Measurements from ENCODE around the gene STPG4. TPM values are rescaled to one million over a fixed set of nuclear protein-coding genes. Genes with fewer than 3 reads are reported as not detected.

STPG4 gene
- polyA plus RNA-seq, 3 donors = 0.20 to 0.24 TPM; not detected in 1

DNA sequence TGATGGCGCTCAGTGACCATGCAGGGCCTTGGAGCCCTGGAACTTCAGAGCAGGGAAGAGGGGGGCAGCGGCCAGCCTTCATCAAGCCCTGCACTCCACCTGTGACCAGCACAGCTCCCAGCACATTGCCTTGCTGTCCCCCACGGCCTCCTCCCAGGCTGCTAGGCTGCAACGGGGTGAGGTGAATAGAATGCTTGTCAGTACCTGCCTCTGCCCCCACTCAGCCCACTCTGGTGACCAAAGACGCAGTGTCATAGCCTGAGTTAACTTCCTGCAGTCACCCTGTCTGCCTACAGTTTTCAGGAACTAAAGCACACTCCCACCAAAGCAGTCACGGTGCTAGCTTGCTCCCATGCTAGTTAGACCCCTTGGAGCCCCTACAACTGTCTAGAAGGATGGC, 72.1 kb downstream of the STPG4 start:
- Histone ChIP-seq H3K79me2 (ENCODE audit: insufficient read depth, low read length) (no peaks in the 10 kb centered on the region), H3K4me1 (ENCODE audit: control insufficient read depth in 1 of 2, insufficient read depth in 2 of 2, low read length in 2 of 2) (peaks cover 62 to 65% of the 10 kb centered on the region in 2 donors), H3K4me2 (replicated peaks; ENCODE audit: extremely low read depth, low read length, poor library complexity, severe bottlenecking) (peak overlapping the region; percentile 54), H3K4me3 (replicated peaks in 1 of 3; ENCODE audit: low read depth in 2 of 3, low read length in 3 of 3) (peak overlapping the region in 1 of 3 experiments; percentile 58), H3K9ac (ENCODE audit: insufficient read depth, low read length, poor library complexity, severe bottlenecking) (peak overlapping the region; percentile 53), H3K27ac (ENCODE audit: low read depth in 1 of 2, low read length in 2 of 2) (peak overlapping the region in 1 of 2 donors; percentile 91), H3K9me3 (replicated peaks in 1 of 2; ENCODE audit: control insufficient read depth in 1 of 2, insufficient read depth in 1 of 2, low read length in 2 of 2) (no peaks in the 10 kb centered on the region), H2AFZ (ENCODE audit: insufficient read depth, low read depth, low read length, poor library complexity, severe bottlenecking) (no peak overlapping the region), H3K27me3 (ENCODE audit: control insufficient read depth in 2 of 2, insufficient read depth in 2 of 2, low read length in 2 of 2) (no peaks in the 10 kb centered on the region), H3K36me3 (replicated peaks in 1 of 2; ENCODE audit: control insufficient read depth in 1 of 2, insufficient read depth in 2 of 2, low read length in 2 of 2) (no peaks in the 10 kb centered on the region), H4K20me1 (ENCODE audit: insufficient read depth, low read length) (no peaks in the 10 kb centered on the region)
- Mint-ChIP-seq H3K27ac (peak overlapping the region; percentile 85 to 95 (median 91)), H3K4me3 (peak overlapping the region; percentile 77 to 78), H3K9me3 (peaks cover 0 to 2% (median 0%) of the 10 kb centered on the region in 7 donors), H3K36me3 (peaks cover 12 to 13% of the 10 kb centered on the region in 2 donors), H3K27me3 (ENCODE audit: low read depth in 3 of 3) (peaks cover 0 to 13% (median 0%) of the 10 kb centered on the region in 3 donors), H3K4me1 (peaks cover 77% of the 10 kb centered on the region)
- intact Hi-C loops (cut with micrococcal nuclease) = no loop called here
- WGBS (ENCODE audit: insufficient coverage) = 67% methylated on average over 3 of the region's 6 CpGs
- peak in 1 of 3 donors; percentile 24 for DNase-seq
- TF ChIP-seq, protein P1, sequence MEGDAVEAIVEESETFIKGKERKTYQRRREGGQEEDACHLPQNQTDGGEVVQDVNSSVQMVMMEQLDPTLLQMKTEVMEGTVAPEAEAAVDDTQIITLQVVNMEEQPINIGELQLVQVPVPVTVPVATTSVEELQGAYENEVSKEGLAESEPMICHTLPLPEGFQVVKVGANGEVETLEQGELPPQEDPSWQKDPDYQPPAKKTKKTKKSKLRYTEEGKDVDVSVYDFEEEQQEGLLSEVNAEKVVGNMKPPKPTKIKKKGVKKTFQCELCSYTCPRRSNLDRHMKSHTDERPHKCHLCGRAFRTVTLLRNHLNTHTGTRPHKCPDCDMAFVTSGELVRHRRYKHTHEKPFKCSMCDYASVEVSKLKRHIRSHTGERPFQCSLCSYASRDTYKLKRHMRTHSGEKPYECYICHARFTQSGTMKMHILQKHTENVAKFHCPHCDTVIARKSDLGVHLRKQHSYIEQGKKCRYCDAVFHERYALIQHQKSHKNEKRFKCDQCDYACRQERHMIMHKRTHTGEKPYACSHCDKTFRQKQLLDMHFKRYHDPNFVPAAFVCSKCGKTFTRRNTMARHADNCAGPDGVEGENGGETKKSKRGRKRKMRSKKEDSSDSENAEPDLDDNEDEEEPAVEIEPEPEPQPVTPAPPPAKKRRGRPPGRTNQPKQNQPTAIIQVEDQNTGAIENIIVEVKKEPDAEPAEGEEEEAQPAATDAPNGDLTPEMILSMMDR (IDR thresholded peaks at IDR 0.05) = no peak

DNA sequence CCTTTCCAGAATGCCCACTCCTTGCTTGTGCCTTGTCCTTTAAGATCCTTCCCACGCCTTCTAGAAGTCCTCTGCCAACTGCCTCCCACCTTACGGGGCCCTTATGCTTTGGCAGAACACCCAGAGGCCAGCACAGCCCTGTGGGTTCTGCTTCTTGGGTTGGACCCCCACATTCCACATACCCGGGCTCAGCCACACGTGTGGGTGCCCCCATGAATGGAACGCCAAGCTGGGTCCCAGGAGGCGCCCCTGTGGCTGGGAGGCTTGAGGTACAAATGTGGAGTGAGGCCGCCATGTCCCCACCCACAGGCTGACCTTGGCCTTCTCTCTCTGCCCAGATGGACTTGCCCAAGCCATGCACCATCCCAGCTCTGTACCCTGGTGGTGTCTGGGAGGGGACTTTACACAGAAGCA, 74.2 kb downstream of the STPG4 start:
- H3K9me3 ChIP-seq (replicated peaks in 1 of 2; ENCODE audit: control insufficient read depth in 1 of 2, insufficient read depth in 1 of 2, low read length in 2 of 2) = no peaks in the 10 kb centered on the region
- H3K27ac Mint-ChIP-seq = peak overlapping the region in 5 of 7 donors; percentile 83 to 93 (median 84)

More for the DNA sequence above, 74.2 kb downstream of the STPG4 start:
- H3K27me3 Mint-ChIP-seq (ENCODE audit: low read depth in 3 of 3) = peaks cover 0 to 10% (median 0%) of the 10 kb centered on the region in 3 donors
- no peak overlapping the region for H3K9ac ChIP-seq (ENCODE audit: insufficient read depth, low read length, poor library complexity, severe bottlenecking)
- H3K36me3 Mint-ChIP-seq = peaks cover 29 to 30% of the 10 kb centered on the region in 2 donors
- no peaks in the 10 kb centered on the region for H3K79me2 ChIP-seq (ENCODE audit: insufficient read depth, low read length)
- TF ChIP-seq, protein P1 (IDR thresholded peaks at IDR 0.05) = no peak
- H3K4me2 ChIP-seq (replicated peaks; ENCODE audit: extremely low read depth, low read length, poor library complexity, severe bottlenecking) = no peak overlapping the region
- peak overlapping the region in 1 of 2 donors; percentile 82 for H3K27ac ChIP-seq (ENCODE audit: low read depth in 1 of 2, low read length in 2 of 2)
- H3K27me3 ChIP-seq (ENCODE audit: control insufficient read depth in 2 of 2, insufficient read depth in 2 of 2, low read length in 2 of 2) = no peaks in the 10 kb centered on the region
- H3K4me1 ChIP-seq (ENCODE audit: control insufficient read depth in 1 of 2, insufficient read depth in 2 of 2, low read length in 2 of 2) = peaks cover 80% of the 10 kb centered on the region in 2 donors
- H3K4me1 Mint-ChIP-seq = peaks cover 89% of the 10 kb centered on the region
- WGBS (ENCODE audit: insufficient coverage) = 82% methylated on average over 4 of the region's 7 CpGs
- no peaks in the 10 kb centered on the region for H4K20me1 ChIP-seq (ENCODE audit: insufficient read depth, low read length)
- no peak overlapping the region for H2AFZ ChIP-seq (ENCODE audit: insufficient read depth, low read depth, low read length, poor library complexity, severe bottlenecking)
- intact Hi-C loops (cut with micrococcal nuclease) = no loop called here
- H3K4me3 ChIP-seq (replicated peaks in 1 of 3; ENCODE audit: low read depth in 2 of 3, low read length in 3 of 3) = no peak overlapping the region
- H3K36me3 ChIP-seq (replicated peaks in 1 of 2; ENCODE audit: control insufficient read depth in 1 of 2, insufficient read depth in 2 of 2, low read length in 2 of 2) = peaks cover 5 to 12% of the 10 kb centered on the region in 2 donors
- DNase-seq = no peak
- H3K4me3 Mint-ChIP-seq = no peak overlapping the region
- H3K9me3 Mint-ChIP-seq = peaks cover 0 to 2% (median 0%) of the 10 kb centered on the region in 7 donors

Data from CD14-positive monocyte (primary cell).